ENCODE measurements around the gene JPT2. TPM values are rescaled to one million over a fixed set of nuclear protein-coding genes. Genes with fewer than 3 reads are reported as not detected.

Gene JPT2
- total RNA-seq, 2 experiments from 2014 or later, result 61.5 to 62.2 TPM

DNA sequence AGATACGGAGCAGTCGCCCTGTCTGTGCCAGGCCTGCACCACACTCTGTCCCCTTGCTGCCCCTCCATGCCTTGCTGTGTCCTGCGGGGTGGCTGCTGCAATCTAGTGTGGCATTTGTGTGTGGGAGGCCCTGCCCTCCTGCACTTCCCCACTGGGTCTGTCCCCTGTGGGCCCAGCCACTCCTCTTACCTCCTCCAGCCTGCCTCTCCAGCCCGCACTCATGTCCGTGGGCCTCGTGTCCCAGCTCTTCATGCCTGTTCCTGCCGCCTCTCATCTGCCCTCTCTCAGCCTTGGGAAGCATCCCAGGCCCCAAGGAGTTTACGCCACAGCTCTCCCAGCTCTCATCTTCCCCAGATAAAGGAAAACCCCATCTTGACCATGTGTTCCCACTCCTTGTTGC lies 39.3 kb upstream of the JPT2 start:
- POLR2A ChIA-PET, result no interaction called here
- TF ChIP-seq, protein P1, sequence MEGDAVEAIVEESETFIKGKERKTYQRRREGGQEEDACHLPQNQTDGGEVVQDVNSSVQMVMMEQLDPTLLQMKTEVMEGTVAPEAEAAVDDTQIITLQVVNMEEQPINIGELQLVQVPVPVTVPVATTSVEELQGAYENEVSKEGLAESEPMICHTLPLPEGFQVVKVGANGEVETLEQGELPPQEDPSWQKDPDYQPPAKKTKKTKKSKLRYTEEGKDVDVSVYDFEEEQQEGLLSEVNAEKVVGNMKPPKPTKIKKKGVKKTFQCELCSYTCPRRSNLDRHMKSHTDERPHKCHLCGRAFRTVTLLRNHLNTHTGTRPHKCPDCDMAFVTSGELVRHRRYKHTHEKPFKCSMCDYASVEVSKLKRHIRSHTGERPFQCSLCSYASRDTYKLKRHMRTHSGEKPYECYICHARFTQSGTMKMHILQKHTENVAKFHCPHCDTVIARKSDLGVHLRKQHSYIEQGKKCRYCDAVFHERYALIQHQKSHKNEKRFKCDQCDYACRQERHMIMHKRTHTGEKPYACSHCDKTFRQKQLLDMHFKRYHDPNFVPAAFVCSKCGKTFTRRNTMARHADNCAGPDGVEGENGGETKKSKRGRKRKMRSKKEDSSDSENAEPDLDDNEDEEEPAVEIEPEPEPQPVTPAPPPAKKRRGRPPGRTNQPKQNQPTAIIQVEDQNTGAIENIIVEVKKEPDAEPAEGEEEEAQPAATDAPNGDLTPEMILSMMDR (IDR thresholded peaks at IDR 0.05), result no peak

DNA sequence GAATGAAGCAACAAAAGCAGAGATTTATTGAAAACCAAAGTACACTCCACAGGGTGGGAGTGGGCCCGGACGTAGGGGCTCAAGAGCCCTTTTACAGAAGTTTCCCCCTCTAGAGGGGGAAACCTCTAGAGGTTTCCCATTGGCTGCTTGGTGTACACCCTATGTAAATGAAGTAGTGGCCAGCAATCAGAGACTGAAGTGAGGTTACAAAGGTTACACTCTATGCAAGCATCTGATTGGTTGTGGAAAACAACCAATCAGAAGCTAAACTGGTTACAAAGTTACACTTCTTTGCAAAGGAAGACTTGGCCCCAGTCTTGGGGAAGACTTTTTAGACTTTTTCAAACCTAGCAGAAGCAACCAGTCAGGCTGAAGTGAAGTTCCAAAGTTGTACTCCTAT lies 38.8 kb upstream of the JPT2 start:
- H3K4me1 Mint-ChIP-seq (ENCODE audit: low read depth), result peaks cover 3% of the 10 kb centered on the region
- CTCF ChIA-PET, result no interaction called here
- DNase-seq (no peak), ATAC-seq (no peak)
- no peaks in the 10 kb centered on the region for H3K27me3 Mint-ChIP-seq
- no peaks in the 10 kb centered on the region for H3K9me3 Mint-ChIP-seq
- H3K27ac Mint-ChIP-seq, result no peak overlapping the region
- intact Hi-C loops (cut with micrococcal nuclease), result no loop called here
- TF ChIP-seq, protein P1 (IDR thresholded peaks at IDR 0.05), result no peak
- H3K4me3 Mint-ChIP-seq, result no peak overlapping the region
- peaks cover 20% of the 10 kb centered on the region for H3K36me3 Mint-ChIP-seq (ENCODE audit: low read depth)
- POLR2A ChIA-PET, result no interaction called here

More for the DNA sequence above, 39.3 kb upstream of the JPT2 start:
- Mint-ChIP-seq H3K36me3 (ENCODE audit: low read depth) (peaks cover 23% of the 10 kb centered on the region), H3K27me3 (no peaks in the 10 kb centered on the region), H3K4me1 (ENCODE audit: low read depth) (no peaks in the 10 kb centered on the region), H3K9me3 (no peaks in the 10 kb centered on the region), H3K4me3 (no peak overlapping the region), H3K27ac (no peak overlapping the region)
- CTCF ChIA-PET, result no interaction called here
- intact Hi-C loops (cut with micrococcal nuclease), result no loop called here
- no peak for DNase-seq
- no peak for ATAC-seq

DNA sequence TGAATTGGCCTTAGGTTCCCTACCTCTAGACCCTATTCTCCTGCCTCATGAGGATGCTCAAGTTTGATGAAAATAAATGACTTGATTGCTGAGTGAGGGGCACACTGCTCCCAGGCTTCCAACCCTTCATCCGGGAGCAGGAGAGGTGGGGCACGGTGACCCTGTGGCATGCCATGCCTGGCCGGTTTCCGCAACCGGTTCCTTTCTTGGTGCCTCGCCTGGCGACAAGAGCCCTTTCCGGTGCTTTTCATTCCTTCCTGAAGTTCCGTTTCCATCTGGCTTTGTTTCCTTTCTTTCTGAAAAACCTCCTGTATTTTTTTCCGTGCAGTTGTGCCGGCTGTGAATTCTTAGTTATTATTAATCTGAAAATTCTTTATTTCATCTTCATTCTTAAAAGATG lies 38.2 kb upstream of the JPT2 start:
- ATAC-seq (no peak), DNase-seq (no peak)
- H3K27me3 Mint-ChIP-seq, result no peaks in the 10 kb centered on the region
- POLR2A ChIA-PET, result no interaction called here
- intact Hi-C loops (cut with micrococcal nuclease), result no loop called here
- TF ChIP-seq, protein P1 (IDR thresholded peaks at IDR 0.05), result no peak
- no peak overlapping the region for H3K27ac Mint-ChIP-seq
- peaks cover 20% of the 10 kb centered on the region for H3K36me3 Mint-ChIP-seq (ENCODE audit: low read depth)
- H3K9me3 Mint-ChIP-seq, result no peaks in the 10 kb centered on the region
- CTCF ChIA-PET, result no interaction called here
- H3K4me3 Mint-ChIP-seq, result no peak overlapping the region
- peaks cover 6% of the 10 kb centered on the region for H3K4me1 Mint-ChIP-seq (ENCODE audit: low read depth)

DNA sequence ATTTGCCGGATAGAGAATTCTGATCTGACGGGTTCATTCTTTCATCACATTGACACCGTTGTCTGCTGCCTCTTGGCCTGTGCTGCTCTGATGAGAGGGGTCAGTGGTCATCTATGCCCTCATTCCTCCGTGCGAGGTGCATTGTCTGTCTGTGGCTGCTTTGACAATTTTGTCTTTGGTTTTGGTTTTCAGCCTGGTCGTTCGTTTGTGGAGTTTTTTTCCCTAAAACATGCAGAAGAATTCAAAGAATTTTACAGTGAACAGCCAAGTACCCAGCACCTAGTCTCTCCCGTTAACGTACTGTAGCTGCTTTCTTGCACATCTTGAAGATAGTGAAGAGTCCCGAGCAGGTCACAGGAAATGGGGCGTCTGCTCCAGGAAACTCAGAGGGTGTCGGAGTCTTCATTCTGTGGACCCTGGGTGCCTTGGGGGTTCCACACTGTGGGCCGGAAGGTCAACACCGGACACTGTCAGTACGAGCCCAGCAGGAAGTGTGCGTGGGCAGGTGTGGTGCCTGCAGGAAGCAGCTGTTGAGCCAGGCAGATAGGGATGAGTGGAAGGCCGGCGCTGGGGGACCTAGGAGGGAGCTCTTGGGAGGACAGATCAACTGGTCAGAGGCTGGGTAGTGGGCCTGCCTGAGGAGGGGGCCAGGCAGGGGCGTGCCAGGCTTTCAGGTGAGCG lies 37.7 kb upstream of the JPT2 start:
- H3K4me3 Mint-ChIP-seq, result no peak overlapping the region
- peaks cover 7% of the 10 kb centered on the region for H3K4me1 Mint-ChIP-seq (ENCODE audit: low read depth)
- DNase-seq, result no peak
- ChIA-PET CTCF (no interaction called here), POLR2A (interaction anchor here (1.2 kb wide), 1 partner anchor 11 kb away, joined by 3 read pairs; no protein-coding TSS in a partner anchor)
- intact Hi-C loops (cut with micrococcal nuclease), result no loop called here
- TF ChIP-seq, protein P1 (IDR thresholded peaks at IDR 0.05), result no peak
- peaks cover 21% of the 10 kb centered on the region for H3K36me3 Mint-ChIP-seq (ENCODE audit: low read depth)
- ATAC-seq, result no peak
- H3K9me3 Mint-ChIP-seq, result no peaks in the 10 kb centered on the region
- no peak overlapping the region for H3K27ac Mint-ChIP-seq
- no peaks in the 10 kb centered on the region for H3K27me3 Mint-ChIP-seq

DNA sequence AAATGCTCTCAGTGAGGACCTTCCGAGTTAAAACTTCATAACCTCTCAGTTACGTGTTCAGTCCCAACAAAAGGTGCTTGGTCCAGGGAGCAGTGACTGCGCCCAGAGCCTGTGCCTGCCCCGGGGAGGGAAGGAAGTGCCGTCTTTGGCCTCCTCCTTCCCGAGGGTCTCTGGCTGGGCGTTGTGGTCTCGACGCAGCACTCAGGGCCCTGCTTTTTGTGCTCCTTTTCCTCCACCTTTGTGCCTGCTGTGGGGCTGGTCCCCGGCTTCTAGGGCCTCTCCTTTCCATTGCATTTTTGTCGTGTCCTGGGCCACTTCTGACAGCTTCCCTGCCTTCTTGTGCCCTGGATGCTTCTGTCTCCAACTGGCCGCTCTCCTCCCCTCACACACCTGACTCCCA lies 36.8 kb upstream of the JPT2 start:
- TF ChIP-seq, protein P1 (IDR thresholded peaks at IDR 0.05), result no peak
- ChIA-PET CTCF (no interaction called here), POLR2A (interaction anchor here (1.2 kb wide), 1 partner anchor 11 kb away, joined by 3 read pairs; no protein-coding TSS in a partner anchor)
- no peak overlapping the region for H3K4me3 Mint-ChIP-seq
- no peaks in the 10 kb centered on the region for H3K27me3 Mint-ChIP-seq
- peaks cover 28% of the 10 kb centered on the region for H3K36me3 Mint-ChIP-seq (ENCODE audit: low read depth)
- ATAC-seq, result no peak
- intact Hi-C loops (cut with micrococcal nuclease), result no loop called here
- H3K9me3 Mint-ChIP-seq, result no peaks in the 10 kb centered on the region
- DNase-seq, result no peak
- peaks cover 16% of the 10 kb centered on the region for H3K4me1 Mint-ChIP-seq (ENCODE audit: low read depth)
- no peak overlapping the region for H3K27ac Mint-ChIP-seq

All from activated CD8-positive, alpha-beta T cell treated with anti-CD3 and anti-CD28 coated beads for 36 hours (primary cell).